Measurements from ENCODE around the gene FAAP100. TPM values are rescaled to one million over a fixed set of nuclear protein-coding genes. Genes with fewer than 3 reads are reported as not detected.

FAAP100 gene
- total RNA-seq, 1 donor from 2014 or later: 64.6 TPM

GRCh38 chr17:81489998-81490992 is 61.9 kb downstream of the FAAP100 start:
- no peaks in the 10 kb centered on the region for H3K36me3 Mint-ChIP-seq (ENCODE audit: unreplicated experiment)
- no peak for DNase-seq (ENCODE audit: extremely low spot score, unreplicated experiment)
- H3K27me3 Mint-ChIP-seq (ENCODE audit: unreplicated experiment): no peaks in the 10 kb centered on the region
- no peak for TF ChIP-seq CTCF (IDR thresholded peaks at IDR 0.05)
- no peaks in the 10 kb centered on the region for H3K9me3 Mint-ChIP-seq (ENCODE audit: unreplicated experiment)
- H3K4me1 Mint-ChIP-seq (ENCODE audit: unreplicated experiment): peaks cover 36% of the 10 kb centered on the region
- no peak overlapping the region for H3K4me3 Mint-ChIP-seq (ENCODE audit: unreplicated experiment)
- peak overlapping the region; percentile 92 for H3K27ac Mint-ChIP-seq (ENCODE audit: unreplicated experiment)

Other genes with a start within 250 kb of the FAAP100 start
- 55.7 and 57.0 TPM in 2 replicates for gene BAHCC1, start 156.9 kb downstream of the FAAP100 start, total RNA-seq
- 4,236 and 4,267 TPM in 2 replicates for gene ACTG1, start 39.6 kb downstream of the FAAP100 start, total RNA-seq
- gene FSCN2, start 24.0 kb downstream of the FAAP100 start, total RNA-seq: 3.0 and 3.7 TPM in 2 replicates
- gene NPLOC4, start 84.8 kb upstream of the FAAP100 start, total RNA-seq: 99.7 and 112 TPM in 2 replicates
- 1.1 and 1.6 TPM in 2 replicates for gene TSPAN10, start 84.8 kb upstream of the FAAP100 start, total RNA-seq
- gene PDE6G, start 104.2 kb upstream of the FAAP100 start, total RNA-seq: 0.83 and 0.84 TPM in 2 replicates
- gene OXLD1, start 114.3 kb upstream of the FAAP100 start, total RNA-seq: 31.2 and 32.1 TPM in 2 replicates
- 13.6 and 14.9 TPM in 2 replicates for gene CCDC137, start 114.4 kb upstream of the FAAP100 start, total RNA-seq
- 41.7 and 46.3 TPM in 2 replicates for gene ARL16, start 131.4 kb upstream of the FAAP100 start, total RNA-seq
- 111 and 117 TPM in 2 replicates for gene HGS, start 131.7 kb upstream of the FAAP100 start, total RNA-seq
- 47.9 and 51.1 TPM in 2 replicates for gene MRPL12, start 151.0 kb upstream of the FAAP100 start, total RNA-seq
- 8.0 and 9.5 TPM in 2 replicates for gene SLC25A10, start 159.9 kb upstream of the FAAP100 start, total RNA-seq

Measured in osteocyte (in vitro differentiated cells).